WTC11 (cell line): ENCODE results near the gene SYNM. TPM values are rescaled to one million over a fixed set of nuclear protein-coding genes. Genes with fewer than 3 reads are reported as not detected.
A peak's percentile ranks its signal among the peaks of the same experiment; 100 is the strongest.

ENCODE experiments used
- ATAC-seq: fragments of 200-7000 bp; cut with Tn5 transposase; 2 replicates; pipeline ENCODE4 v1.10.0; 2021; ENCODE audit warnings: mild to moderate bottlenecking, moderate library complexity
- CTCF ChIA-PET: fragments of 300-600 bp; sonication (Branson Sonifier 250); formaldehyde crosslinking; loops from one replicate; lab custom pipeline; 2021; ENCODE audit warnings: antibody characterized with exemption; lab: Charles Lee
- POLR2A ChIA-PET: fragments of 350-600 bp; sonication (Branson Sonifier 250); formaldehyde crosslinking; loops from one replicate; lab custom pipeline; 2021; ENCODE audit warnings: antibody characterized with exemption; lab: Charles Lee
- DNase-seq: peaks from one replicate; pipeline ENCODE4 v3.0.0; 2021; ENCODE audit warnings: low spot score
- H3K27ac Mint-ChIP-seq: 2 replicates; pipeline ENCODE4 v1.8.0; 2021; ENCODE audit warnings: mixed read lengths
- H3K27me3 Mint-ChIP-seq: 2 replicates; pipeline ENCODE4 v1.8.0; 2021; ENCODE audit warnings: low read depth, mild to moderate bottlenecking, moderate library complexity, mixed read lengths
- H3K36me3 Mint-ChIP-seq: 2 replicates; pipeline ENCODE4 v1.8.0; 2021; ENCODE audit warnings: mixed read lengths
- H3K4me1 Mint-ChIP-seq: 2 replicates; pipeline ENCODE4 v1.8.0; 2022; ENCODE audit warnings: mixed read lengths
- H3K4me3 Mint-ChIP-seq: 2 replicates; pipeline ENCODE4 v1.8.0; 2021; ENCODE audit warnings: mild to moderate bottlenecking, moderate library complexity, mixed read lengths
- H3K9me3 Mint-ChIP-seq: 2 replicates; pipeline ENCODE4 v1.8.0; 2021; ENCODE audit warnings: mixed read lengths
- ARID4B ChIP-seq: sonication (generic); formaldehyde crosslinking; IDR thresholded peaks from 2 replicates; pipeline ENCODE4 v1.8.0; 2023; ENCODE audit warnings: missing genetic modification reagents, mild to moderate bottlenecking, borderline replicate concordance
- CDX4 ChIP-seq: fragments of 250-450 bp; sonication (Bioruptor Pico); IDR thresholded peaks from 2 replicates; pipeline ENCODE4 v1.9.0; 2021; ENCODE audit warnings: moderate library complexity, mild to moderate bottlenecking, inconsistent platforms, borderline replicate concordance
- CREB1 ChIP-seq: sonication (generic); formaldehyde crosslinking; IDR thresholded peaks from 2 replicates; pipeline ENCODE4 v1.8.0; 2023; ENCODE audit warnings: mild to moderate bottlenecking, missing genetic modification reagents
- CTCF ChIP-seq: fragments of 200-600 bp; IDR thresholded peaks from 2 replicates; pipeline ENCODE4 v1.8.0; 2022; ENCODE audit warnings: antibody characterized with exemption
- E2F4 ChIP-seq: sonication (generic); formaldehyde crosslinking; IDR thresholded peaks from 2 replicates; pipeline ENCODE4 v1.8.1; 2022; ENCODE audit warnings: low read depth, mild to moderate bottlenecking, moderate library complexity, missing genetic modification reagents, borderline replicate concordance
- HMGA2 ChIP-seq: fragments of 250-450 bp; sonication (Bioruptor Pico); IDR thresholded peaks from 2 replicates; pipeline ENCODE4 v1.4.0; 2021; ENCODE audit warnings: mild to moderate bottlenecking, moderate library complexity
- JUN ChIP-seq: sonication (generic); formaldehyde crosslinking; IDR thresholded peaks from 2 replicates; pipeline ENCODE4 v1.8.0; 2023; ENCODE audit warnings: mild to moderate bottlenecking, missing genetic modification reagents
- NFATC4 ChIP-seq: fragments of 250-450 bp; sonication (Bioruptor Pico); IDR thresholded peaks from 2 replicates; pipeline ENCODE4 v1.9.0; 2021; ENCODE audit warnings: mild to moderate bottlenecking
- NFE2L1 ChIP-seq: sonication (generic); formaldehyde crosslinking; IDR thresholded peaks from 2 replicates; pipeline ENCODE4 v1.8.1; 2023; ENCODE audit warnings: missing genetic modification reagents
- NR1H2 ChIP-seq: sonication (generic); formaldehyde crosslinking; IDR thresholded peaks from 2 replicates; pipeline ENCODE4 v1.9.0; 2021; ENCODE audit warnings: mild to moderate bottlenecking, moderate library complexity, missing genetic modification reagents
- NR2C2 ChIP-seq: sonication (generic); formaldehyde crosslinking; IDR thresholded peaks from 2 replicates; pipeline ENCODE4 v1.8.0; 2022; ENCODE audit warnings: mild to moderate bottlenecking, missing genetic modification reagents
- TCF7 ChIP-seq: sonication (generic); formaldehyde crosslinking; IDR thresholded peaks from 2 replicates; pipeline ENCODE4 v1.8.0; 2022; ENCODE audit warnings: mild to moderate bottlenecking, low read depth, missing genetic modification reagents, moderate library complexity
- ZNF138 ChIP-seq: sonication (generic); formaldehyde crosslinking; conservative IDR thresholded peaks from 2 replicates; pipeline ENCODE4 v1.8.1; 2022; ENCODE audit warnings: mild to moderate bottlenecking, moderate library complexity, missing genetic modification reagents
- ZNF317 ChIP-seq: sonication (generic); formaldehyde crosslinking; IDR thresholded peaks from 2 replicates; pipeline ENCODE4 v1.8.1; 2023; ENCODE audit warnings: low read depth, mild to moderate bottlenecking, moderate library complexity, missing genetic modification reagents, borderline replicate concordance
- ZNF416 ChIP-seq: fragments of 250-450 bp; sonication (Bioruptor Pico); IDR thresholded peaks from 2 replicates; pipeline ENCODE4 v1.9.0; 2021; ENCODE audit warnings: mild to moderate bottlenecking, inconsistent platforms
- ZNF423 ChIP-seq: fragments of 250-450 bp; sonication (Bioruptor Pico); IDR thresholded peaks from 2 replicates; pipeline ENCODE4 v2.1.2; 2022; ENCODE audit warnings: mild to moderate bottlenecking, moderate library complexity
- total RNA-seq: library from RNA; stranded (reverse); gene quantifications from 3 replicates; pipeline ENCODE4 v1.2.3, GENCODE V29; 2021
- TF ChIP-seq, protein P1 (sequence below): sonication (generic); formaldehyde crosslinking; IDR thresholded peaks from 2 replicates; pipeline ENCODE4 v1.8.0; 2022; ENCODE audit warnings: mild to moderate bottlenecking, missing genetic modification reagents

Gene SYNM
- total RNA-seq, 1 experiment from 2014 or later: 2.2 TPM

DNA sequence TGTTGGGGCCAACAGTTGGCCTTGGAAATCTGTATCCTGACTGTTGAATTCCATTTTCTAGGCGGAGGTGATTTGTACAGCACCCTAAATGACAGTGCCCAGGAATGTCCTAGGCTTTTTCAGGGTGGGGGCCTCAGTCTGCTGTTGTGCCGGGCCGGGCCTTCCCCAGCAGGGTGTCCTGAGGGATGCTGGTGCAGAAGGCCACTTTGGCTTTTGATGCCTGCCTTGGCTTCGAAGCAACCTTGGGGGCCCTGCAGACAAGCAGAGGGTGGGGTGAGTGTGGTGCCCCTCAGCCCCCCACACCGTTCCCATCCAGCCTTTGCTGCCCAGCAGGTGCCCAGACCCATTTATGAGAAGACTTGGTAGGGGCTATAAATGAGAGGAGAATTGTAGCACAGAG is 33.0 kb downstream of the SYNM start (continued):
- no peak for TF ChIP-seq ARID4B (CRISPR knock-in tag)
- TF ChIP-seq NFATC4 (CRISPR knock-in tag): no peak
- TF ChIP-seq, protein P1, sequence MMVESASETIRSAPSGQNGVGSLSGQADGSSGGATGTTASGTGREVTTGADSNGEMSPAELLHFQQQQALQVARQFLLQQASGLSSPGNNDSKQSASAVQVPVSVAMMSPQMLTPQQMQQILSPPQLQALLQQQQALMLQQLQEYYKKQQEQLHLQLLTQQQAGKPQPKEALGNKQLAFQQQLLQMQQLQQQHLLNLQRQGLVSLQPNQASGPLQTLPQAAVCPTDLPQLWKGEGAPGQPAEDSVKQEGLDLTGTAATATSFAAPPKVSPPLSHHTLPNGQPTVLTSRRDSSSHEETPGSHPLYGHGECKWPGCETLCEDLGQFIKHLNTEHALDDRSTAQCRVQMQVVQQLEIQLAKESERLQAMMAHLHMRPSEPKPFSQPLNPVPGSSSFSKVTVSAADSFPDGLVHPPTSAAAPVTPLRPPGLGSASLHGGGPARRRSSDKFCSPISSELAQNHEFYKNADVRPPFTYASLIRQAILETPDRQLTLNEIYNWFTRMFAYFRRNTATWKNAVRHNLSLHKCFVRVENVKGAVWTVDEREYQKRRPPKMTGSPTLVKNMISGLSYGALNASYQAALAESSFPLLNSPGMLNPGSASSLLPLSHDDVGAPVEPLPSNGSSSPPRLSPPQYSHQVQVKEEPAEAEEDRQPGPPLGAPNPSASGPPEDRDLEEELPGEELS (CRISPR knock-in tag): no peak
- no peak for TF ChIP-seq CDX4 (CRISPR knock-in tag)
- no peak for TF ChIP-seq NR2C2 (CRISPR knock-in tag)
- TF ChIP-seq CREB1 (CRISPR knock-in tag): no peak
- no peak for TF ChIP-seq ZNF138 (CRISPR knock-in tag)
- TF ChIP-seq ZNF416 (CRISPR knock-in tag): no peak

DNA sequence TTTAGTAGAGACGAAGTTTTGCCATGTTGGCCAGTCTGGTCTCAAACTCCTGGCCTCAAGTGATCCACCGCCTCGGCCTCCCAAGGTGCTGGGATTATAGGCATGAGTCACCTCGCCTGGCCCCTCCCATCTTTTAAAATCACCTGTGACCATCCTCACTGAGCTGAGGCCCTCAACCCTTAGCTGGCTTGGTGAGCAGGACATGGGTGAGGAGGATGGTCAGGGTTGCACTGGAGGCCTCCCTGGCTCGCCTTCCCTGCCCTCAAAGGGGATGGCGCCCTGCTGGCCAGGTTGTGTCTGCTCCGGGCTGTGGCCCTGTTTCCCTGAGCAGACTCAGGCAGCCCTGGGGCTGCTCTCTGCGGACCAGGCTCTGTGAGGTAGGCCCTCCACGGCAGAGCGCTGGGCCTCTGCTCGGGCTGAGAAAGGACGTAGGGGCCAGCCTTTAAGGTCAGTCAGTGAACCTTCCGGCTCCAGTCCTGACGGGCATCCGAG is 33.7 kb downstream of the SYNM start:
- Mint-ChIP-seq H3K4me1 (peaks cover 49% of the 10 kb centered on the region), H3K36me3 (peaks cover 18% of the 10 kb centered on the region; the same call in 1 of the 2 replicates), H3K9me3 (no peaks in the 10 kb centered on the region), H3K27me3 (no peaks in the 10 kb centered on the region), H3K4me3 (no peak overlapping the region), H3K27ac (no peak overlapping the region)
- POLR2A ChIA-PET: no interaction called here
- no peak for TF ChIP-seq NR1H2 (CRISPR knock-in tag)
- TF ChIP-seq TCF7 (CRISPR knock-in tag): no peak
- TF ChIP-seq HMGA2 (CRISPR knock-in tag): no peak
- ATAC-seq: peak; percentile 40
- CTCF ChIA-PET: no interaction called here
- no peak for DNase-seq

DNA sequence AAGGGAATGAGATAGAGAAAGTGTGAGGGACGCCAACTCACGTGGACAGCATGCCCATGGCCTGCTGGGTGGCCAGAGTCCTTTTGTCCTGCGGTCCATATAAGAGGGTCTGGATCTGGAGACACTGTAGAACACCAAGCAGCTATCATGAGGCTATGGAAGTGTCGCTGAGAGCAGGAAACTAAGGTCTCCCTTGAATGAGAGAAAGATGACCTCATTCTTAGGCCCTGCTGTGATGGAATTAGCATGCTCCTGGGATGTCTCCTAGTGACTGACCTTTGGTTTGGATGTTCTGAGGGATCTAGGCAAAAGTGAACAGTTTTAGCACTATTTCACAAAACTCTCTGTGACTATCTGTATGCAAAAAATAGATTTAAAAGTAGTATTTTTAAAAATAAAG is 34.4 kb downstream of the SYNM start:
- TF ChIP-seq NFE2L1 (CRISPR knock-in tag): no peak
- no peak for TF ChIP-seq ZNF423
- TF ChIP-seq JUN (CRISPR knock-in tag): no peak
- TF ChIP-seq, all 79 proteins: peak for 0
- ATAC-seq (peak; percentile 27), DNase-seq (no peak)
- H3K27ac Mint-ChIP-seq: no peak overlapping the region
- H3K36me3 Mint-ChIP-seq: peaks cover 18% of the 10 kb centered on the region; the same call in 1 of the 2 replicates
- H3K9me3 Mint-ChIP-seq: no peaks in the 10 kb centered on the region
- H3K4me3 Mint-ChIP-seq: no peak overlapping the region
- no peaks in the 10 kb centered on the region for H3K27me3 Mint-ChIP-seq
- ChIA-PET POLR2A (no interaction called here), CTCF (no interaction called here)
- H3K4me1 Mint-ChIP-seq: peaks cover 56% of the 10 kb centered on the region

GRCh38 chr15:99140590-99140989 is 35.7 kb downstream of the SYNM start:
- no peaks in the 10 kb centered on the region for H3K27me3 Mint-ChIP-seq
- H3K36me3 Mint-ChIP-seq: peaks cover 18% of the 10 kb centered on the region; the same call in 1 of the 2 replicates
- no peak overlapping the region for H3K4me3 Mint-ChIP-seq
- no peak for ATAC-seq
- POLR2A ChIA-PET: no interaction called here
- H3K27ac Mint-ChIP-seq: 0 out of 2 replicates have a peak overlapping the region, but pooled peaks have one; percentile 5
- no peak for DNase-seq
- CTCF ChIA-PET: no interaction called here
- no peaks in the 10 kb centered on the region for H3K9me3 Mint-ChIP-seq
- peaks cover 68% of the 10 kb centered on the region for H3K4me1 Mint-ChIP-seq
- TF ChIP-seq ZNF317 (CRISPR knock-in tag) (no peak), CTCF (no peak), E2F4 (CRISPR knock-in tag) (no peak)
- TF ChIP-seq, protein P1 (CRISPR knock-in tag): no peak
